Right lobe of liver (tissue), 4 donors: ENCODE measurements around the gene SH3BGRL2.

Experiments
- POLR2A ChIP-seq: fragments of 450-650 bp; IDR thresholded peaks from one replicate; pipeline ENCODE4 v1.6.1; 2017; ENCODE audit warnings: antibody characterized with exemption, mild to moderate bottlenecking
- TF ChIP-seq, protein P1 (sequence below), 4 donors: fragments of 200-600 bp in 3 of 4; fragments of 450-650 bp in 1 of 4; IDR thresholded peaks; one replicate each; pipeline versions ENCODE4 v1.5.1 to v1.8.0; 2016 to 2022; ENCODE audit warnings: antibody characterized with exemption in 4 of 4, mild to moderate bottlenecking in 2 of 4
- donor health status: DM: no; HTN: no; CAD: no.
- donor health status: DM: no; HTN: no; CAD: no.
- donor health status: DM: no; HTN: yes; CAD: no.

DNA sequence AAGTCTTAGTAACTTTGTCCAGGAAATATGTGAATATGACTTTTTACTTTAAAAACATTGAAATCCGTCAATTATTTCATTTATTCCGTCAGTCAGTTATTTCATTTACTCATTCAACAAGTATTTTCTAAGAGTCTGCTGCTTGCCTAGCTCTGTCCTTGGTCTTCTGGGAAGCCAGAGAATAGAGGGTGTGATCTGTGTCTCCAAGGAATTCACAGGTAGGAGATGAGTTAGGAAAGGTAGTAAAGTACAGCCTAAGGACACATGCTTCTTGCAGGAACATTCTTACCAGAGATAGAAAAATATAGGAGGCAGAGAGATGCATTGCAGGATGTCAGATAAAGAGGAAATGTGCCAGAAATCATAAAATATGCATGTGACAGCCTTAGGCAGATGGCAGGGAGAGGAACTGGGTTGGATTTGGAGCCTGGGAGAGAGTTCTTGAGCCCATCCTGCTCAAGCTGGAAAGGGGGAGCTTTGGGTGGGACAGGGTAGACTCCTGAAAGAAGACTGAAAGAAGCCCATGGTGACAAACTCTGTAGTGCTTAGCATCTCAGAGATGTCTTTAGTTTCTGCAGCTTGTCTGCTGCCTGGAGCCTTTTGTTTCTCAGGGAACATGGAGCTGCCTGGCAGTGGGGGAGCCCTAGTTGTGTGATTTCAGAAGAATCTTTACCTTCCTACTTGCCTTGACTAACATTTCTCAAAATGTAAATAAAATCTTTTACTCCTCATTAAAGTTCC, 3.5 kb downstream of the SH3BGRL2 start:
- TF ChIP-seq, protein P1, sequence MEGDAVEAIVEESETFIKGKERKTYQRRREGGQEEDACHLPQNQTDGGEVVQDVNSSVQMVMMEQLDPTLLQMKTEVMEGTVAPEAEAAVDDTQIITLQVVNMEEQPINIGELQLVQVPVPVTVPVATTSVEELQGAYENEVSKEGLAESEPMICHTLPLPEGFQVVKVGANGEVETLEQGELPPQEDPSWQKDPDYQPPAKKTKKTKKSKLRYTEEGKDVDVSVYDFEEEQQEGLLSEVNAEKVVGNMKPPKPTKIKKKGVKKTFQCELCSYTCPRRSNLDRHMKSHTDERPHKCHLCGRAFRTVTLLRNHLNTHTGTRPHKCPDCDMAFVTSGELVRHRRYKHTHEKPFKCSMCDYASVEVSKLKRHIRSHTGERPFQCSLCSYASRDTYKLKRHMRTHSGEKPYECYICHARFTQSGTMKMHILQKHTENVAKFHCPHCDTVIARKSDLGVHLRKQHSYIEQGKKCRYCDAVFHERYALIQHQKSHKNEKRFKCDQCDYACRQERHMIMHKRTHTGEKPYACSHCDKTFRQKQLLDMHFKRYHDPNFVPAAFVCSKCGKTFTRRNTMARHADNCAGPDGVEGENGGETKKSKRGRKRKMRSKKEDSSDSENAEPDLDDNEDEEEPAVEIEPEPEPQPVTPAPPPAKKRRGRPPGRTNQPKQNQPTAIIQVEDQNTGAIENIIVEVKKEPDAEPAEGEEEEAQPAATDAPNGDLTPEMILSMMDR (IDR thresholded peaks at IDR 0.05) = no peak
- TF ChIP-seq POLR2A = no peak
